Prostate gland (tissue), 2 donors: ENCODE measurements around the gene FARP2.

Experiments
- POLR2A ChIP-seq: fragments of 450-650 bp; IDR thresholded peaks from one replicate; pipeline ENCODE4 v1.6.1; 2016; ENCODE audit warnings: antibody characterized with exemption, mild to moderate bottlenecking
- POLR2AphosphoS5 ChIP-seq: sonication (generic); formaldehyde crosslinking; IDR thresholded peaks from one replicate; pipeline ENCODE4 v1.6.1; 2017; ENCODE audit warnings: antibody characterized with exemption
- TF ChIP-seq, protein P1 (sequence below), 4 experiments: fragments of 200-600 bp in 2 of 4; fragments of 450-650 bp in 2 of 4; sonication (generic) in 2 of 4; IDR thresholded peaks; 1 replicate in 3 of 4; 2 replicates in 1 of 4; pipeline ENCODE4 v1.5.1; 2016 to 2019; ENCODE audit warnings: antibody characterized with exemption in 4 of 4, mild to moderate bottlenecking in 2 of 4, moderate library complexity in 2 of 4

GRCh38 chr2:241363426-241363825 lies 7.3 kb downstream of the FARP2 start:
- TF ChIP-seq, protein P1, sequence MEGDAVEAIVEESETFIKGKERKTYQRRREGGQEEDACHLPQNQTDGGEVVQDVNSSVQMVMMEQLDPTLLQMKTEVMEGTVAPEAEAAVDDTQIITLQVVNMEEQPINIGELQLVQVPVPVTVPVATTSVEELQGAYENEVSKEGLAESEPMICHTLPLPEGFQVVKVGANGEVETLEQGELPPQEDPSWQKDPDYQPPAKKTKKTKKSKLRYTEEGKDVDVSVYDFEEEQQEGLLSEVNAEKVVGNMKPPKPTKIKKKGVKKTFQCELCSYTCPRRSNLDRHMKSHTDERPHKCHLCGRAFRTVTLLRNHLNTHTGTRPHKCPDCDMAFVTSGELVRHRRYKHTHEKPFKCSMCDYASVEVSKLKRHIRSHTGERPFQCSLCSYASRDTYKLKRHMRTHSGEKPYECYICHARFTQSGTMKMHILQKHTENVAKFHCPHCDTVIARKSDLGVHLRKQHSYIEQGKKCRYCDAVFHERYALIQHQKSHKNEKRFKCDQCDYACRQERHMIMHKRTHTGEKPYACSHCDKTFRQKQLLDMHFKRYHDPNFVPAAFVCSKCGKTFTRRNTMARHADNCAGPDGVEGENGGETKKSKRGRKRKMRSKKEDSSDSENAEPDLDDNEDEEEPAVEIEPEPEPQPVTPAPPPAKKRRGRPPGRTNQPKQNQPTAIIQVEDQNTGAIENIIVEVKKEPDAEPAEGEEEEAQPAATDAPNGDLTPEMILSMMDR (IDR thresholded peaks at IDR 0.05), result no peak
- TF ChIP-seq POLR2AphosphoS5 (no peak), POLR2A (no peak)
